ENCODE data around the gene JPH2. TPM values are rescaled to one million over a fixed set of nuclear protein-coding genes. Genes with fewer than 3 reads are reported as not detected.

JPH2 gene
- total and polyA plus RNA-seq, 2 of the 4 experiments (the other 2 are of a cell fraction) = 0.44 to 0.54 TPM

DNA sequence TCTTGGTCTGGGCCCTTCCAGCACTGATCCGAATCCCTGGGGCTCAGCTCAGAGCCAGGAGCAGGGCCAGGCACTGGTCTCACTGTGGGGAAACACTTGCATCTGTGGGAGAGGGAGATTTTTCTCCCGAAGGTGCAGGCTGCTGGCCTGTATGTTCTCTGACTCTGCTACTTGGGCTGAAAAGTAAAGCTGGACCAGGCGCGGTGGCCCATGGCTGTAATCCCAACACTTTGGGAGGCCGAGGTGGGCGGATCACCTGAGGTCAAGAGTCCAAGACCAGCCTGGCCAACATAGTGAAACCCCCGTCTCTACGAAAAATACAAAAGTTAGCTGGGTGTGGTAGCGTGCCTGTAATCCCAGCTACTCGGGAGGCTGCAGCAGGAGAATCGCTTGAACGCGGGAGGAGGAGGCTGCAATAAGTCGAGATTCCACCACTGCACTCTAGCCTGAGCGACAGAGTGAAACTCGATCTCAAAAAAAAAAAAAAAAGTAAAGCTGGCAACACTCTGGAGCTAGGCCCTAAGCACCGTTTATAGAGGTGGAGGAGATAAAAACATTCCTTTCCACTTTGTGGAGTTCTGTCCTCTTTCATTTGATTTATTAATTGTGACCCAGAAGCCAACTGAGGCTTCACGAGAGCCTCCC lies 41.7 kb downstream of the JPH2 start:
- Histone ChIP-seq H3K9ac (ENCODE audit: low read depth, low read length) (no peak overlapping the region), H4K91ac (ENCODE audit: insufficient read depth, low read depth, low read length) (no peak overlapping the region; the same call in 1 of the 2 replicates), H3K36me3 (ENCODE audit: control insufficient read depth, insufficient read depth, low read length) (no peaks in the 10 kb centered on the region), H2BK5ac (ENCODE audit: low read depth, low read length, poor library complexity, severe bottlenecking) (no peak overlapping the region), H3K27me3 (ENCODE audit: control insufficient read depth, insufficient read depth, low read length) (peaks cover 7% of the 10 kb centered on the region; the same call in 1 of the 2 replicates), H3K23ac (ENCODE audit: low read depth, low read length) (no peak overlapping the region), H2AK9ac (replicated peaks; ENCODE audit: low read depth, low read length, poor library complexity) (no peak overlapping the region), H3K56ac (ENCODE audit: extremely low read depth, insufficient read depth, low read length) (no peak overlapping the region), H2BK120ac (ENCODE audit: low read depth, low read length) (no peak overlapping the region), H2BK15ac (ENCODE audit: low read depth, low read length) (no peak overlapping the region), H3K79me1 (ENCODE audit: low read depth in 1 of 2, low read length in 2 of 2) (no peaks in the 10 kb centered on the region), H3K27ac (ENCODE audit: insufficient read depth, low read length) (no peak overlapping the region), H3K18ac (ENCODE audit: low read depth, low read length) (no peak overlapping the region), H4K20me1 (ENCODE audit: insufficient read depth, low read length) (no peaks in the 10 kb centered on the region), H2AFZ (replicated peaks; ENCODE audit: low read length, poor library complexity) (no peak overlapping the region), H3K4me1 (ENCODE audit: control insufficient read depth, insufficient read depth, low read length) (peaks cover 10% of the 10 kb centered on the region), H3K4ac (ENCODE audit: low read depth, low read length) (peak overlapping the region; percentile 32; the same call in 1 of the 2 replicates), H3K14ac (replicated peaks; ENCODE audit: low read depth, low read length) (no peak overlapping the region), H3K9me1 (ENCODE audit: insufficient read depth, low read length) (peaks cover 3% of the 10 kb centered on the region; the same call in 1 of the 2 replicates), H3K9me3 (ENCODE audit: control insufficient read depth, insufficient read depth, low read length) (no peaks in the 10 kb centered on the region), H3K4me2 (ENCODE audit: low read depth, low read length) (no peak overlapping the region), H3K4me3 (ENCODE audit: insufficient read depth, low read depth, low read length) (no peak overlapping the region), H4K5ac (ENCODE audit: low read depth, low read length) (no peak overlapping the region), H2AK5ac (ENCODE audit: low read depth, low read length) (no peak overlapping the region; the same call in 1 of the 2 replicates), H2BK20ac (ENCODE audit: low read depth, low read length) (no peak overlapping the region), H4K8ac (ENCODE audit: low read depth in 2 of 2, low read length in 2 of 2) (no peak overlapping the region)
- no TSS peak for BruUV-seq (replicated peaks)
- dilution Hi-C loops (cut with HindIII; ENCODE audit: low sequenced_read_pairs, unreplicated experiment) (no loop called here), in situ Hi-C loops (cut with MboI; ENCODE audit: low sequenced_read_pairs) (no loop called here), intact Hi-C loops (cut with micrococcal nuclease) (no loop called here)
- CTCF ChIA-PET = interaction anchor here (0.6 kb wide), 1 partner anchor 622 kb away, joined by 4 read pairs; no protein-coding TSS in a partner anchor
- no peak for DNase-seq
- WGBS, 2 experiments (ENCODE audit: extremely low coverage in 2 of 2, insufficient read length in 1 of 2) = 74% methylated on average over 5 of the region's 18 CpGs; no CpG with 5 or more reads in 1 of the 2 experiments
- POLR2A ChIA-PET (ENCODE audit: unreplicated experiment) = interaction anchor here (0.6 kb wide), 1 partner anchor 335 kb away, joined by 4 read pairs; no protein-coding TSS in a partner anchor
- no peak for ATAC-seq (ENCODE audit: low read depth)
- TF ChIP-seq FOS (IDR thresholded peaks at IDR 0.05; ENCODE audit: low read depth, low read length) (no peak), BHLHE40 (IDR thresholded peaks at IDR 0.05; ENCODE audit: low read depth, low read length) (no peak), CEBPB (IDR thresholded peaks at IDR 0.05; ENCODE audit: low read depth, low read length) (no peak), MAZ (IDR thresholded peaks at IDR 0.05; ENCODE audit: borderline replicate concordance, low read depth, low read length) (no peak), MAFK (IDR thresholded peaks at IDR 0.05; ENCODE audit: low read depth, low read length) (no peak)
